Esophagus squamous epithelium (tissue), 5 donors: ENCODE results near the gene POC1A. TPM values are rescaled to one million over a fixed set of nuclear protein-coding genes. Genes with fewer than 3 reads are reported as not detected.
A peak's percentile ranks its signal among the peaks of the same experiment; 100 is the strongest.

Source experiments
- DNase-seq: peaks from one replicate; lab custom pipeline; 2025; lab: John Stamatoyannopoulos, UW
- H3K27ac ChIP-seq, 4 donors: fragments of 200-600 bp; sonication (generic); one replicate each; pipeline ENCODE4 v1.5.1; 2016 to 2019; ENCODE audit warnings: mild to moderate bottlenecking in 1 of 4
- H3K27me3 ChIP-seq, 4 donors: fragments of 200-600 bp; sonication (generic); 1 replicate in 3 of 4; 2 replicates in 1 of 4; pipeline versions ENCODE4 v1.5.1 to v1.6.0; 2017 to 2021; ENCODE audit warnings: antibody characterized with exemption in 1 of 4
- H3K36me3 ChIP-seq, 3 donors: fragments of 200-600 bp; sonication (generic); one replicate each; pipeline ENCODE4 v1.5.1; 2016 to 2019
- H3K4me1 ChIP-seq, 3 donors: fragments of 200-600 bp; sonication (generic); one replicate each; pipeline ENCODE4 v1.5.1; 2017 to 2019
- H3K4me3 ChIP-seq, 4 donors: fragments of 200-600 bp; sonication (generic); 1 replicate in 3 of 4; 2 replicates in 1 of 4; pipeline ENCODE4 v1.5.1; 2016 to 2019; ENCODE audit warnings: mild to moderate bottlenecking in 2 of 4, moderate library complexity in 1 of 4
- H3K9me3 ChIP-seq, 3 donors: fragments of 200-600 bp; sonication (generic); one replicate each; pipeline ENCODE4 v1.5.1; 2016 to 2019
- CTCF ChIP-seq, 6 experiments: fragments of 450-650 bp in 4 of 6; fragments of 200-600 bp in 2 of 6; sonication (generic) in 2 of 6; IDR thresholded peaks; one replicate each; pipeline ENCODE4 v1.5.1; 2016 to 2019; ENCODE audit warnings: antibody characterized with exemption in 6 of 6, mild to moderate bottlenecking in 4 of 6, moderate library complexity in 4 of 6
- POLR2A ChIP-seq, 4 donors: fragments of 450-650 bp; IDR thresholded peaks; one replicate each; pipeline ENCODE4 v1.6.1; 2017; ENCODE audit warnings: antibody characterized with exemption in 4 of 4, mild to moderate bottlenecking in 4 of 4, moderate library complexity in 3 of 4
- WGBS, 2 donors: methylation state at CpG; one replicate each; pipeline ENCODE4 v1.1.5; 2018; 5-methylcytosine and 5-hydroxymethylcytosine counted together
- intact Hi-C: fragments of 100-400 bp; cut with DNase I; formaldehyde crosslinking; loops from one replicate; pipeline ENCODE4 v1.15.0; 2022
- total RNA-seq, 4 donors: library from RNA; depleted of rRNA; stranded (reverse); fragments of >200 nt; gene quantifications; one replicate each; pipeline ENCODE4 v1.1.0, GENCODE V29; 2016
- donor health status: DM: yes; HTN: yes; CAD: no.

Gene POC1A
- total RNA-seq = 10 to 100 TPM in 1 of 4 donors, 1 to 10 TPM in 3; 2.7 to 10.3 (median 4.8) TPM

- peaks cover 9 to 19% (median 13%) of the 10 kb centered on the region in 3 donors for H3K4me1 ChIP-seq
- H3K36me3 ChIP-seq = no peaks in the 10 kb centered on the region
- H3K4me3 ChIP-seq = peak within 1 kb of the TSS; percentile 50 to 83 (median 59)
- peak within 1 kb of the TSS; percentile 81 to 92 (median 90) for H3K27ac ChIP-seq
- peak in 2 of 4 donors; percentile 8 to 38 for TF ChIP-seq POLR2A (IDR thresholded peaks at IDR 0.05)
- TF ChIP-seq CTCF (IDR thresholded peaks at IDR 0.05) = peak in 3 of 6 experiments; percentile 12 to 56 (median 45)
- WGBS, 2 donors = 0% methylated on average over 18 of the region's 83 CpGs; no CpG with 5 or more reads in 1 of the 2 donors
- no peaks in the 10 kb centered on the region for H3K27me3 ChIP-seq
- intact Hi-C loops = no loop called here
- peak; percentile 79 for DNase-seq
- H3K9me3 ChIP-seq = no peaks in the 10 kb centered on the region
Observed at GRCh38 chr3:52154135-52155094, at the start of gene POC1A. Gene POC1A, minus strand, starts transcription at chr3:52154423. Its CDS starts 51 bp downstream, at chr3:52154372.

- intact Hi-C loops = no loop called here
- Histone ChIP-seq H3K4me3 (no peak overlapping the region), H3K9me3 (no peaks in the 10 kb centered on the region), H3K36me3 (peaks cover 18 to 91% (median 32%) of the 10 kb centered on the region in 3 donors), H3K27ac (no peak overlapping the region), H3K27me3 (no peaks in the 10 kb centered on the region), H3K4me1 (peaks cover 0 to 79% (median 22%) of the 10 kb centered on the region in 3 donors)
- WGBS, 2 donors = 60 to 91% methylated on average over 1 of the region's 1 CpG
- TF ChIP-seq POLR2A (IDR thresholded peaks at IDR 0.05) = no peak
- no peak for TF ChIP-seq CTCF (IDR thresholded peaks at IDR 0.05)
- no peak for DNase-seq
Observed at GRCh38 chr3:52203701-52204100, 49.5 kb upstream of the POC1A start.

GRCh38 chr3:52202384-52203077 is 48.3 kb upstream of the POC1A start:
- Histone ChIP-seq H3K4me1 (peaks cover 3 to 87% (median 27%) of the 10 kb centered on the region in 3 donors), H3K4me3 (no peak overlapping the region), H3K27ac (peak overlapping the region in 1 of 4 donors; percentile 2), H3K36me3 (peaks cover 18 to 80% (median 22%) of the 10 kb centered on the region in 3 donors), H3K9me3 (no peaks in the 10 kb centered on the region), H3K27me3 (no peaks in the 10 kb centered on the region)
- 65 to 87% methylated on average over 4 of the region's 4 CpGs for WGBS, 2 donors
- intact Hi-C loops = no loop called here
- no peak for DNase-seq
- no peak for TF ChIP-seq POLR2A (IDR thresholded peaks at IDR 0.05)
- TF ChIP-seq CTCF (IDR thresholded peaks at IDR 0.05) = no peak

GRCh38 chr3:52200981-52201679 is 46.9 kb upstream of the POC1A start:
- peaks cover 9 to 96% (median 41%) of the 10 kb centered on the region in 3 donors for H3K4me1 ChIP-seq
- no peak overlapping the region for H3K4me3 ChIP-seq
- H3K36me3 ChIP-seq = peaks cover 14 to 66% (median 18%) of the 10 kb centered on the region in 3 donors
- no peak for DNase-seq
- 80 to 82% methylated on average over 5 of the region's 5 CpGs for WGBS, 2 donors
- intact Hi-C loops = no loop called here
- H3K27ac ChIP-seq = peak overlapping the region in 2 of 4 donors; percentile 52 to 60
- TF ChIP-seq POLR2A (IDR thresholded peaks at IDR 0.05) = no peak
- TF ChIP-seq CTCF (IDR thresholded peaks at IDR 0.05) = no peak
- no peaks in the 10 kb centered on the region for H3K9me3 ChIP-seq
- H3K27me3 ChIP-seq = no peaks in the 10 kb centered on the region
